GM23338 (cell line): ENCODE measurements around the gene CLEC3B. TPM values are rescaled to one million over a fixed set of nuclear protein-coding genes. Genes with fewer than 3 reads are reported as not detected.

ENCODE experiments used
- ATAC-seq: fragments of 200-7000 bp; cut with Tn5 transposase; 3 replicates; pipeline ENCODE4 v1.9.1; 2020
- DNase-seq: peaks from one replicate; pipeline ENCODE4 v3.0.0-alpha.2; 2015; ENCODE audit warnings: low spot score
- H2AFZ ChIP-seq: fragments of 200-600 bp; sonication (generic); 2 replicates; pipeline ENCODE4 v1.8.0; 2016; ENCODE audit warnings: antibody characterized with exemption, mild to moderate bottlenecking, moderate library complexity
- H3F3A ChIP-seq: fragments of 200-600 bp; sonication (generic); replicated peaks from 2 replicates; pipeline ENCODE4 v1.8.0; 2017; ENCODE audit warnings: antibody characterized with exemption, mixed run types, low read depth
- H3K27ac ChIP-seq: fragments of 200-600 bp; sonication (generic); 2 replicates; pipeline ENCODE4 v1.6.1; 2016; ENCODE audit warnings: low read depth
- H3K27me3 ChIP-seq: fragments of 200-600 bp; sonication (generic); 2 replicates; pipeline ENCODE4 v1.8.0; 2016; ENCODE audit warnings: mild to moderate bottlenecking, mixed run types, moderate library complexity; ENCODE audit not compliant: insufficient read depth
- H3K36me3 ChIP-seq: fragments of 200-600 bp; sonication (generic); 2 replicates; pipeline ENCODE4 v1.8.0; 2016; ENCODE audit warnings: mild to moderate bottlenecking; ENCODE audit not compliant: insufficient read depth
- H3K4me1 ChIP-seq: fragments of 200-600 bp; sonication (generic); 2 replicates; pipeline ENCODE4 v1.8.0; 2016; ENCODE audit warnings: mild to moderate bottlenecking, moderate library complexity; ENCODE audit not compliant: insufficient read depth
- H3K4me2 ChIP-seq: fragments of 200-600 bp; sonication (generic); 2 replicates; pipeline ENCODE4 v1.7.1; 2017; ENCODE audit warnings: mixed run types
- H3K4me3 ChIP-seq: fragments of 200-600 bp; sonication (generic); 2 replicates; pipeline ENCODE4 v1.6.1; 2016; ENCODE audit warnings: mixed run types
- H3K79me2 ChIP-seq: fragments of 200-600 bp; sonication (generic); replicated peaks from 2 replicates; pipeline ENCODE4 v1.8.0; 2017; ENCODE audit warnings: mild to moderate bottlenecking; ENCODE audit not compliant: insufficient read depth
- H3K9me2 ChIP-seq: fragments of 200-600 bp; sonication (generic); 2 replicates; pipeline ENCODE4 v1.8.0; 2017; ENCODE audit not compliant: insufficient read depth
- H4K20me1 ChIP-seq: fragments of 200-600 bp; sonication (generic); replicated peaks from 2 replicates; pipeline ENCODE4 v1.8.0; 2017; ENCODE audit warnings: mild to moderate bottlenecking; ENCODE audit not compliant: insufficient read depth
- H3K27ac Mint-ChIP-seq: 2 replicates; pipeline ENCODE4 v1.8.0; 2020; ENCODE audit warnings: inconsistent platforms, mild to moderate bottlenecking, moderate library complexity, mixed read lengths
- H3K27me3 Mint-ChIP-seq: 3 replicates; pipeline ENCODE4 v1.8.0; 2022; ENCODE audit warnings: low read depth, mild to moderate bottlenecking, moderate library complexity, mixed read lengths, inconsistent platforms; ENCODE audit not compliant: insufficient read depth, poor library complexity
- H3K36me3 Mint-ChIP-seq: 3 replicates; pipeline ENCODE4 v1.8.0; 2021; ENCODE audit warnings: low read depth, mild to moderate bottlenecking, inconsistent platforms, moderate library complexity, mixed read lengths
- H3K4me1 Mint-ChIP-seq: 3 replicates; pipeline ENCODE4 v1.8.0; 2020; ENCODE audit warnings: mild to moderate bottlenecking, inconsistent platforms, mixed read lengths
- H3K4me3 Mint-ChIP-seq: 3 replicates; pipeline ENCODE4 v1.8.0; 2021; ENCODE audit warnings: moderate library complexity, mild to moderate bottlenecking, inconsistent platforms, mixed read lengths
- H3K9me3 Mint-ChIP-seq: 3 replicates; pipeline ENCODE4 v1.8.0; 2020; ENCODE audit warnings: moderate library complexity, mild to moderate bottlenecking, inconsistent platforms, mixed read lengths
- CREB1 ChIP-seq: fragments of 250-450 bp; sonication (Bioruptor Pico); IDR thresholded peaks from 2 replicates; pipeline ENCODE4 v1.5.0; 2020; ENCODE audit warnings: low read depth, mild to moderate bottlenecking, moderate library complexity
- EZH2 ChIP-seq: fragments of 200-600 bp; sonication (generic); IDR thresholded peaks from one replicate; pipeline ENCODE4 v1.8.0; 2017; ENCODE audit warnings: antibody characterized with exemption, mild to moderate bottlenecking, low read depth; ENCODE audit not compliant: unreplicated experiment
- NANOG ChIP-seq: IDR thresholded peaks from 2 replicates; pipeline ENCODE4 v1.6.1; 2016; ENCODE audit warnings: antibody characterized with exemption, borderline replicate concordance
- POLR2AphosphoS5 ChIP-seq: IDR thresholded peaks from 2 replicates; pipeline ENCODE4 v1.6.1; 2016; ENCODE audit warnings: antibody characterized with exemption, low read depth
- REST ChIP-seq: IDR thresholded peaks from one replicate; pipeline ENCODE4 v1.6.1; 2018; ENCODE audit warnings: antibody characterized with exemption; ENCODE audit not compliant: unreplicated experiment
- STAT1 ChIP-seq: IDR thresholded peaks from one replicate; pipeline ENCODE4 v1.6.1; 2016; ENCODE audit warnings: antibody characterized with exemption; ENCODE audit not compliant: unreplicated experiment
- ZNF114 ChIP-seq: fragments of 250-450 bp; sonication (Bioruptor Pico); IDR thresholded peaks from 2 replicates; pipeline ENCODE4 v1.5.0; 2020; ENCODE audit warnings: mild to moderate bottlenecking, moderate library complexity
- ZNF331 ChIP-seq: fragments of 250-450 bp; sonication (Bioruptor Pico); IDR thresholded peaks from 2 replicates; pipeline ENCODE4 v1.5.0; 2020; ENCODE audit warnings: low read depth, mild to moderate bottlenecking, moderate library complexity
- polyA plus RNA-seq: library from polyadenylated mRNA; unstranded; fragments of >200 nt; fragmentation: Nextera tagmentation; extraction: Ambion mirVana; gene quantifications from 2 replicates; pipeline ENCODE4 v1.2.1, GENCODE V29; 2016
- total RNA-seq: library from RNA; depleted of rRNA; stranded (reverse); fragments of >200 nt; shearing (Covaris generic); gene quantifications from 2 replicates; pipeline ENCODE4 v1.2.3, GENCODE V29; 2014
- TF ChIP-seq, protein P1 (sequence below): IDR thresholded peaks from 2 replicates; pipeline ENCODE4 v1.6.1; 2016; ENCODE audit warnings: antibody characterized with exemption

Gene CLEC3B
- total and polyA plus RNA-seq, 2 experiments from 2014 or later, result not detected

DNA sequence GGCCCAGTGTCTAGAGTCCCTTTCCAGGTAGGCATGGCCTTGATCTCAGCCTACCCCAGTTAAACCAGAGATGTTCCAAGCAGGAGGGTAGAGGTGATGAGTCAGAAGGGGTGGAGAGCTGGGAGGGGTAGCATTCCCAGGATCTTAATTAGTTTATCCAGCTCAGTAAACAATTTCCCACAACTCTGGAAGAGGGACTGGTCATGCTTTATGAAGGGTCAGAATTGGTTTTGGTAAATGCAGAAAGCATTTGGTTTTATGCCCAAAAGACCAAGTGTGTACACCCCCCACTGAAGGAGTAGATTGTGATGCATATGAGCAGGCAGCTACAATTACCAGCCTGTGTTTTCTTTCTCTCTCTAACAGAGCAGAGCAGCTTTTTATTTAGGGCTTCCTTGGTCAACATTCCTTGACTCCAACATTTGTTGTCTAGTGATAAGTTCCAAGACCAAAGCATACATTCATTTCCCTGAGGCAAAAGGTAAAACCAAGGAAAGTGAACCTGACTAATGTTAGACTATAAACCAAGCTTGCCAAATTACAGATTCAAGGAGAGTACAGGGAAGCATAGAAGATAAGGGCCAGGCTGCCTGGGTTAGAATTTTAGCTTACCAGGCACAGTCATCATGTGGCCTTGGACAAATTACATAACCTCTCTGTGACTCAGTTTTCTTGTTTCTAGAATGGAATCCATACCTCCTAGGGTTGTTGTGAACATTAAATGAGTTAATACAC lies 32.5 kb upstream of the CLEC3B start (continued):
- TF ChIP-seq STAT1 (no peak), CREB1 (no peak), REST (no peak), ZNF114 (CRISPR knock-in tag) (no peak), POLR2AphosphoS5 (no peak), EZH2 (no peak), NANOG (no peak)
- TF ChIP-seq, protein P1, sequence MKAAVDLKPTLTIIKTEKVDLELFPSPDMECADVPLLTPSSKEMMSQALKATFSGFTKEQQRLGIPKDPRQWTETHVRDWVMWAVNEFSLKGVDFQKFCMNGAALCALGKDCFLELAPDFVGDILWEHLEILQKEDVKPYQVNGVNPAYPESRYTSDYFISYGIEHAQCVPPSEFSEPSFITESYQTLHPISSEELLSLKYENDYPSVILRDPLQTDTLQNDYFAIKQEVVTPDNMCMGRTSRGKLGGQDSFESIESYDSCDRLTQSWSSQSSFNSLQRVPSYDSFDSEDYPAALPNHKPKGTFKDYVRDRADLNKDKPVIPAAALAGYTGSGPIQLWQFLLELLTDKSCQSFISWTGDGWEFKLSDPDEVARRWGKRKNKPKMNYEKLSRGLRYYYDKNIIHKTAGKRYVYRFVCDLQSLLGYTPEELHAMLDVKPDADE, result no peak

GRCh38 chr3:44995142-44995770 lies 30.8 kb upstream of the CLEC3B start:
- Mint-ChIP-seq H3K4me1 (peaks cover 23% of the 10 kb centered on the region), H3K4me3 (no peak overlapping the region), H3K27me3 (no peaks in the 10 kb centered on the region), H3K9me3 (no peaks in the 10 kb centered on the region), H3K36me3 (peaks cover 88% of the 10 kb centered on the region), H3K27ac (no peak overlapping the region; the same call in 1 of the 2 replicates)
- H3K4me1 ChIP-seq, result peaks cover 20% of the 10 kb centered on the region
- H3K36me3 ChIP-seq, result peaks cover 33% of the 10 kb centered on the region
- H3F3A ChIP-seq, result no peaks in the 10 kb centered on the region
- no peak overlapping the region for H2AFZ ChIP-seq
- no peak for TF ChIP-seq ZNF331 (CRISPR knock-in tag)
- TF ChIP-seq POLR2AphosphoS5, result no peak
- peaks cover 40% of the 10 kb centered on the region for H3K79me2 ChIP-seq
- H4K20me1 ChIP-seq, result peaks cover 18% of the 10 kb centered on the region
- no peaks in the 10 kb centered on the region for H3K9me2 ChIP-seq
- DNase-seq (no peak), ATAC-seq (no peak)
- H3K27ac ChIP-seq, result no peak overlapping the region
- H3K4me2 ChIP-seq, result no peak overlapping the region
- H3K27me3 ChIP-seq, result no peaks in the 10 kb centered on the region
- H3K4me3 ChIP-seq, result no peak overlapping the region
